Thoracic aorta (tissue), 2 donors: ENCODE measurements around the gene S100B. TPM values are rescaled to one million over a fixed set of nuclear protein-coding genes. Genes with fewer than 3 reads are reported as not detected.

Experiments
- ATAC-seq: fragments of 150-250 bp; one replicate; pipeline ENCODE4 v1.8.0; 2017; ENCODE audit warnings: low read depth; ENCODE audit not compliant: insufficient number of reproducible peaks, low FRiP score
- DNase-seq: peaks from one replicate; pipeline ENCODE4 v3.0.0-alpha.2; 2020; ENCODE audit warnings: low spot score
- H3K27ac ChIP-seq, 2 donors: fragments of 200-600 bp; sonication (generic); 1 replicate in 1 of 2; 2 replicates in 1 of 2; pipeline ENCODE4 v1.5.1; 2016; ENCODE audit warnings: mild to moderate bottlenecking in 2 of 2, moderate library complexity in 2 of 2
- H3K27me3 ChIP-seq: fragments of 200-600 bp; sonication (generic); replicated peaks from 2 replicates; pipeline ENCODE4 v1.6.0; 2016; ENCODE audit warnings: mild to moderate bottlenecking; ENCODE audit not compliant: insufficient read depth
- H3K36me3 ChIP-seq: fragments of 200-600 bp; sonication (generic); one replicate; pipeline ENCODE4 v1.5.1; 2016
- H3K4me1 ChIP-seq, 2 donors: fragments of 200-600 bp; sonication (generic); 1 replicate in 1 of 2; 2 replicates in 1 of 2; pipeline versions ENCODE4 v1.5.1 to v1.6.0; 2016; ENCODE audit warnings: low read depth in 2 of 2, mild to moderate bottlenecking in 1 of 2; ENCODE audit not compliant: control insufficient read depth in 1 of 2
- H3K4me3 ChIP-seq: fragments of 200-600 bp; sonication (generic); 2 replicates; pipeline ENCODE4 v1.5.1; 2016; ENCODE audit warnings: mild to moderate bottlenecking
- H3K9me3 ChIP-seq: fragments of 200-600 bp; sonication (generic); 2 replicates; pipeline ENCODE4 v1.5.1; 2016
- CTCF ChIP-seq: fragments of 200-600 bp; sonication (generic); IDR thresholded peaks from one replicate; pipeline ENCODE4 v1.5.1; 2019; ENCODE audit warnings: antibody characterized with exemption
- total RNA-seq, 2 donors: library from RNA; depleted of rRNA; stranded (reverse); fragments of >200 nt; gene quantifications; one replicate each; pipeline versions ENCODE4 v1.1.0 to v1.2.3, GENCODE V29; 2016

S100B gene
- total RNA-seq, 2 donors from 2014 or later, result 4.7 to 8.4 TPM

DNA sequence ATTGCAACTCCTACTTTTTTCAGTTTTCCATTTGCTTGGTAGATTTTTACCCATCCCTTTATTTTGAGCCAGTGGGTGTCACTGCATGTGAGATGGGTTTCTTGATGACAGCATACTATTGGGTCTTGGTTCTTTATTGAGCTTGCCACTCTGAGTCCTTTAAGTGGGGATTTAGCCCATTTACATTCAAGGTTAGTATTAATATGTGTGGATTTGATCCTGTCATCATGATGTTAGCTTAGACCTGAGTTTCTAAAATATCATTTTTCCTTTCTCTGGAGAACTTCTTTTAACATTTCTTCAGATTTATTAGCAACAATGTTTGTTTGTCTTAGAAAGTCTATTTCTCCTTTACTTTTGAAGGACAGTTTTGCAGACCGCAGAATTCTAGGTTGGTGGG lies 11.8 kb upstream of the S100B start:
- TF ChIP-seq CTCF, result no peak
- H3K4me1 ChIP-seq, result peaks cover 3 to 5% of the 10 kb centered on the region in 2 donors
- no peaks in the 10 kb centered on the region for H3K36me3 ChIP-seq
- no peak overlapping the region for H3K4me3 ChIP-seq
- H3K27ac ChIP-seq, result no peak overlapping the region
- ATAC-seq (no peak), DNase-seq (no peak)
- H3K9me3 ChIP-seq, result no peaks in the 10 kb centered on the region
- H3K27me3 ChIP-seq, result no peaks in the 10 kb centered on the region

GRCh38 chr21:46616050-46616449 lies 11.2 kb upstream of the S100B start:
- no peak overlapping the region for H3K4me3 ChIP-seq
- no peak for DNase-seq
- H3K36me3 ChIP-seq, result no peaks in the 10 kb centered on the region
- no peak for ATAC-seq
- H3K9me3 ChIP-seq, result no peaks in the 10 kb centered on the region
- no peaks in the 10 kb centered on the region for H3K27me3 ChIP-seq
- TF ChIP-seq CTCF, result no peak
- H3K4me1 ChIP-seq, result no peaks in the 10 kb centered on the region
- no peak overlapping the region for H3K27ac ChIP-seq

DNA sequence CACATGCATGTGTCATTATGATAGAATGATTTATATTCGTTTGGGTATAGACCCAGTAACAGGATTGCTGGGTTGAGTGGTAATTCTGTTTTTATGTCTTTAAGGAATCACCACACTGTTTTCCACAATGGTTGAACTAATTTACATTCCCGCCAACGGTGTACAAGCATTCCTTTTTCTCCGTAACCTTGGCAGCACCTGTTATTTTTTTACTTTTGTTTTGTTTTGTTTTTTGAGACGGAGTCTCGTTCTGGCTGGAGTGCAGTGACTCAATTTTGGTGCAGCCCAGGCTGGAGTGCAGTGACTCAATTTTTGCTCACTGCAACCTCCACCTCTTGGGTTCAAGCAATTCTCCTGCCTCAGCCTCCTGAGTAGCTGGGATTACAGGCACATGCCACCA lies 8.5 kb upstream of the S100B start:
- no peak for TF ChIP-seq CTCF
- no peaks in the 10 kb centered on the region for H3K4me1 ChIP-seq
- H3K27ac ChIP-seq, result no peak overlapping the region
- peaks cover 4% of the 10 kb centered on the region for H3K9me3 ChIP-seq
- no peaks in the 10 kb centered on the region for H3K36me3 ChIP-seq
- ATAC-seq (no peak), DNase-seq (no peak)
- no peak overlapping the region for H3K4me3 ChIP-seq
- no peaks in the 10 kb centered on the region for H3K27me3 ChIP-seq

DNA sequence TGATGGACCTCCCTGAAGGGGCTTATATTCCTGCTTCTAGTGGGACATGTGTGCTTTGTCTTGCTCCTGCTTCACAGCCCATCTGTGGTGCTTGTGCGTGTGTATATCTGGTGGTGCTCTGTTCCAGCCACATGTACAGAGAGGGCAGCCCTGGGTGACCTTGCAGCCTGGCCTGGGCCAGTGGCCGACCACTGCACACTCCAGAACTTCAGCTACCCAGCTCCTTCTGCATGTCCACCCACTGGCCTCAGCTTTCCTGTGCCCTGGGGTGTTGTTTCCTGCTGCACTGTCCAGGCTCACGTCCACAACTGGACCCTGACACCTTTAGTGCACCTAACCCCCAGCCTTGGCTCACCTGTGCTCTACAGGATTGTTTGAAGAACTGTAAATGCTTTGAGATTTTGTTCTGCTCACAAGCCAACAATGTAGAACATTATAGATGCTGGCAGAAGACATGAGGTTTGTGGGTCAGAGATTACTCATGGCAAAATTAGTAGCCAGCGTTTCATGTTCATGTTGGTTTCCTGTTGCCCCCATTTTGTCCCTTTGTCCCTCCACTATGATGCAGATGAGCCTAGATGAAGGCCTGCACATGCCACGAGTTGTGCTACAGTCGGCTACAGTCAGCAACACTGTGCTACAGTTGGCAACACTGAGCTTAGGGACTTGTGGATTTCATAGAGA lies 5.3 kb upstream of the S100B start:
- no peaks in the 10 kb centered on the region for H3K4me1 ChIP-seq
- TF ChIP-seq CTCF, result no peak

DNA sequence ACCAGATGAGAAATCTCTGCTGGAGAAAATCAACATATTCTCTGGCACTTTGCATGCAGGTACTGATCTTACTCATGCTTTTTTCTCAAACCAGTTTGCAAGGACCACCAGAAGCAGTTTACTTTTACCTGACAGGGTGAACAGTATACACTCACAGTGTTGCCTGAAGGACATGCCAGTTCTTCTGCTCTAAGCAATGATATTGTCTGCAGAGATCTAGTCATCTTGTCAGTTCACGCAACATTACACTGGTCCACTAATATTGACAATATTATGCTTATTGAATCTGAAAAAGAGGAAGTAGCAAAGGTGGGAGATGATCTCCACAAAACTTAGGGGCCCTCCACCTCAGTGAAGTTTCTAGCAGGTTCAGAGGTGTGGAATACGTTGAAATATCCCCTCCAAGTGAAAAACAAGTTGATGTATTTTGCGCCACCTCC lies 3.8 kb upstream of the S100B start:
- Histone ChIP-seq H3K36me3 (no peaks in the 10 kb centered on the region), H3K4me1 (no peaks in the 10 kb centered on the region), H3K27ac (no peak overlapping the region), H3K27me3 (no peaks in the 10 kb centered on the region), H3K9me3 (peaks cover 4% of the 10 kb centered on the region), H3K4me3 (no peak overlapping the region)
- DNase-seq (no peak), ATAC-seq (no peak)
- no peak for TF ChIP-seq CTCF

More for the DNA sequence above, 5.3 kb upstream of the S100B start:
- ATAC-seq (no peak), DNase-seq (no peak)
- Histone ChIP-seq H3K27ac (no peak overlapping the region), H3K27me3 (no peaks in the 10 kb centered on the region), H3K36me3 (no peaks in the 10 kb centered on the region), H3K4me3 (no peak overlapping the region), H3K9me3 (peaks cover 4% of the 10 kb centered on the region)
